B cell (primary cell): Measurements from ENCODE around the gene NFATC1. TPM values are rescaled to one million over a fixed set of nuclear protein-coding genes. Genes with fewer than 3 reads are reported as not detected.

Experiments used
- ATAC-seq: fragments of 200-7000 bp; cut with Tn5 transposase; one replicate; pipeline ENCODE4 v1.10.0; 2021; ENCODE audit warnings: low read depth, mild to moderate bottlenecking, moderate number of reproducible peaks, moderate library complexity
- CTCF ChIA-PET: fragments of 350-600 bp; sonication (Branson Sonifier 250); formaldehyde crosslinking; loops from one replicate; lab custom pipeline; 2021; ENCODE audit warnings: antibody characterized with exemption, inconsistent platforms; lab: Charles Lee
- POLR2A ChIA-PET: fragments of 350-600 bp; sonication (Branson Sonifier 250); formaldehyde crosslinking; loops from one replicate; lab custom pipeline; 2021; ENCODE audit warnings: antibody characterized with exemption; lab: Charles Lee
- DNase-seq: peaks from one replicate; pipeline ENCODE4 v3.0.0; 2013
- H2AFZ ChIP-seq: 2 replicates; pipeline ENCODE4 v1.6.1; 2012; ENCODE audit warnings: mild to moderate bottlenecking, low read depth, low read length; ENCODE audit not compliant: insufficient read depth, poor library complexity, severe bottlenecking
- H3K27ac ChIP-seq, 2 donors: 1 replicate in 1 of 2; 2 replicates in 1 of 2; pipeline ENCODE4 v1.5.1; 2012 to 2013; ENCODE audit warnings: low read length in 2 of 2, mild to moderate bottlenecking in 2 of 2, moderate library complexity in 1 of 2
- H3K27me3 ChIP-seq, 4 experiments: fragments of 200-600 bp in 1 of 4; sonication (generic) in 1 of 4; replicated peaks in 1 of 4; 1 replicate in 2 of 4; 2 replicates in 2 of 4; pipeline versions ENCODE4 v1.6.1 to v1.7.0; 2013 to 2016; ENCODE audit warnings: low read length in 3 of 4, mild to moderate bottlenecking in 2 of 4, mixed read lengths in 1 of 4, moderate library complexity in 1 of 4; ENCODE audit not compliant: insufficient read depth in 4 of 4, control insufficient read depth in 3 of 4; ENCODE audit errors: control extremely low read depth in 1 of 4
- H3K36me3 ChIP-seq, 2 experiments: replicated peaks in 1 of 2; 1 replicate in 1 of 2; 2 replicates in 1 of 2; pipeline versions ENCODE4 v1.6.1 to v1.7.1; 2013; ENCODE audit warnings: low read length in 1 of 2; ENCODE audit not compliant: insufficient read depth in 2 of 2, control insufficient read depth in 1 of 2; ENCODE audit errors: control extremely low read depth in 1 of 2, extremely low read depth in 1 of 2
- H3K4me1 ChIP-seq, 2 donors: fragments of 200-600 bp in 1 of 2; sonication (generic) in 1 of 2; 1 replicate in 1 of 2; 2 replicates in 1 of 2; pipeline versions ENCODE4 v1.5.1 to v1.6.1; 2013 to 2017; ENCODE audit warnings: low read length in 2 of 2; ENCODE audit not compliant: control insufficient read depth in 2 of 2, insufficient read depth in 2 of 2
- H3K4me2 ChIP-seq: replicated peaks from 2 replicates; pipeline ENCODE3; 2012; ENCODE audit warnings: mild to moderate bottlenecking, low read depth, low read length; ENCODE audit not compliant: poor library complexity, severe bottlenecking
- H3K4me3 ChIP-seq, 5 experiments: fragments of 200-600 bp in 1 of 5; sonication (generic) in 1 of 5; 1 replicate in 3 of 5; 2 replicates in 2 of 5; pipeline versions ENCODE4 v1.5.1 to v1.7.0; 2011 to 2016; ENCODE audit warnings: low read length in 4 of 5, mild to moderate bottlenecking in 4 of 5, low read depth in 2 of 5, control low read depth in 1 of 5, moderate library complexity in 1 of 5; ENCODE audit not compliant: insufficient read depth in 1 of 5; ENCODE audit errors: control extremely low read depth in 1 of 5, extremely low read depth in 1 of 5
- H3K79me2 ChIP-seq: fragments of 200-600 bp; sonication (generic); one replicate; pipeline ENCODE4 v1.6.0; 2016; ENCODE audit warnings: low read length; ENCODE audit not compliant: control insufficient read depth, insufficient read depth
- H3K9ac ChIP-seq: fragments of 200-600 bp; sonication (generic); 2 replicates; pipeline ENCODE4 v1.6.1; 2017; ENCODE audit warnings: mild to moderate bottlenecking, low read length, moderate library complexity
- H3K9me3 ChIP-seq, 3 donors: one replicate each; pipeline versions ENCODE4 v1.6.1 to v1.7.1; 2013; ENCODE audit warnings: low read length in 2 of 3; ENCODE audit not compliant: control insufficient read depth in 2 of 3, insufficient read depth in 1 of 3; ENCODE audit errors: control extremely low read depth in 1 of 3
- H4K20me1 ChIP-seq: 2 replicates; pipeline ENCODE4 v1.6.0; 2012; ENCODE audit warnings: mild to moderate bottlenecking, low read length; ENCODE audit not compliant: insufficient read depth, control insufficient read depth, poor library complexity, severe bottlenecking
- H3K27ac Mint-ChIP-seq: one replicate; pipeline ENCODE4 v1.8.0; 2021; ENCODE audit warnings: mixed read lengths
- H3K27me3 Mint-ChIP-seq: one replicate; pipeline ENCODE4 v1.8.0; 2021; ENCODE audit warnings: mixed read lengths
- H3K4me1 Mint-ChIP-seq: one replicate; pipeline ENCODE4 v1.8.0; 2021; ENCODE audit warnings: mixed read lengths
- H3K4me3 Mint-ChIP-seq: one replicate; pipeline ENCODE4 v1.8.0; 2021; ENCODE audit warnings: mixed read lengths
- H3K9me3 Mint-ChIP-seq: one replicate; pipeline ENCODE4 v1.8.0; 2022; ENCODE audit warnings: mixed read lengths; ENCODE audit not compliant: insufficient read depth
- EZH2 ChIP-seq: IDR thresholded peaks from 2 replicates; pipeline ENCODE4 v1.6.1; 2012; ENCODE audit warnings: borderline replicate concordance, low read depth, mild to moderate bottlenecking, moderate library complexity, low read length; ENCODE audit not compliant: insufficient read depth, poor library complexity, severe bottlenecking
- WGBS: methylation state at CpG from one replicate; pipeline ENCODE4 v1.1.5; 2013; ENCODE audit warnings: missing lambda C conversion rate; ENCODE audit not compliant: insufficient coverage; 5-methylcytosine and 5-hydroxymethylcytosine counted together
- intact Hi-C: fragments of 100-400 bp; cut with micrococcal nuclease; formaldehyde crosslinking; loops from one replicate; pipeline ENCODE4 v1.10.0; 2022
- polyA plus RNA-seq: library from polyadenylated mRNA; depleted of rRNA; stranded (reverse); fragments of >200 nt; gene quantifications from 2 replicates; pipeline ENCODE4 v1.2.3, GENCODE V29; 2012
- total RNA-seq, 2 donors: library from RNA; stranded (reverse); fragments of 120-200 nt in 1 of 2; gene quantifications; 1 replicate in 1 of 2; 2 replicates in 1 of 2; pipeline versions ENCODE4 v1.2.3 to v1.2.4, GENCODE V29; 2013 to 2022
- TF ChIP-seq, protein P1 (sequence below): fragments of 200-600 bp; IDR thresholded peaks from one replicate; pipeline ENCODE4 v1.8.0; 2022; ENCODE audit warnings: antibody characterized with exemption, mild to moderate bottlenecking

The NFATC1 gene
- total and polyA plus RNA-seq, 2 donors (not counting 1 experiment from before 2014, with no cell fraction given), result 32.2 to 108 TPM

DNA sequence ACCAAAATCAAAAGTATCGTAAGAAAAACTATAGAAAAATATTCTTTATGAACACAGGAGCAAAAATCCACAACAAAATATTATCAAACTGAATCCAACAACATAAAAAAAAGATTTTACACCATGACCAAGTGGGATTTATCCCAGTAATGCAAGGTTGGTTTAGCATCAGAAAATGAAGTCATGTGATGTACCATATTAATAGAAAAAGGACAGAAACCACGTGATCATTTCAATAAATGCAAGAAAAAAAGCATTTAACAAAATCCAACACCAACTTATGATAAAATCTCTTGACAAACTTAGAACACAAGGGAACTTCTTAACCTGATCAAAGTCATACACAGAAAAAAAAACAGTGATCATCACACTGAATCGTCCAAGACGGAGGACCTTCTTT is 105.3 kb downstream of the NFATC1 start:
- Histone ChIP-seq H3K4me3 (no peak overlapping the region), H3K79me2 (peaks cover 28% of the 10 kb centered on the region), H3K36me3 (peaks cover 0 to 7% of the 10 kb centered on the region in 2 experiments), H3K4me2 (no peak overlapping the region), H4K20me1 (no peaks in the 10 kb centered on the region), H3K4me1 (peaks cover 26 to 32% of the 10 kb centered on the region in 2 donors), H3K9ac (no peak overlapping the region), H3K27ac (no peak overlapping the region), H3K27me3 (no peaks in the 10 kb centered on the region), H3K9me3 (peaks cover 12 to 19% (median 18%) of the 10 kb centered on the region in 3 donors), H2AFZ (no peak overlapping the region)
- ATAC-seq, result no peak
- POLR2A ChIA-PET, result no interaction called here
- TF ChIP-seq, protein P1, sequence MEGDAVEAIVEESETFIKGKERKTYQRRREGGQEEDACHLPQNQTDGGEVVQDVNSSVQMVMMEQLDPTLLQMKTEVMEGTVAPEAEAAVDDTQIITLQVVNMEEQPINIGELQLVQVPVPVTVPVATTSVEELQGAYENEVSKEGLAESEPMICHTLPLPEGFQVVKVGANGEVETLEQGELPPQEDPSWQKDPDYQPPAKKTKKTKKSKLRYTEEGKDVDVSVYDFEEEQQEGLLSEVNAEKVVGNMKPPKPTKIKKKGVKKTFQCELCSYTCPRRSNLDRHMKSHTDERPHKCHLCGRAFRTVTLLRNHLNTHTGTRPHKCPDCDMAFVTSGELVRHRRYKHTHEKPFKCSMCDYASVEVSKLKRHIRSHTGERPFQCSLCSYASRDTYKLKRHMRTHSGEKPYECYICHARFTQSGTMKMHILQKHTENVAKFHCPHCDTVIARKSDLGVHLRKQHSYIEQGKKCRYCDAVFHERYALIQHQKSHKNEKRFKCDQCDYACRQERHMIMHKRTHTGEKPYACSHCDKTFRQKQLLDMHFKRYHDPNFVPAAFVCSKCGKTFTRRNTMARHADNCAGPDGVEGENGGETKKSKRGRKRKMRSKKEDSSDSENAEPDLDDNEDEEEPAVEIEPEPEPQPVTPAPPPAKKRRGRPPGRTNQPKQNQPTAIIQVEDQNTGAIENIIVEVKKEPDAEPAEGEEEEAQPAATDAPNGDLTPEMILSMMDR, result no peak
- TF ChIP-seq EZH2, result no peak
- peaks cover 8% of the 10 kb centered on the region for H3K9me3 Mint-ChIP-seq
- H3K4me1 Mint-ChIP-seq, result peaks cover 38% of the 10 kb centered on the region
- WGBS, result 100% methylated on average over 1 of the region's 4 CpGs
- no peak for DNase-seq
- H3K27me3 Mint-ChIP-seq, result no peaks in the 10 kb centered on the region
- H3K27ac Mint-ChIP-seq, result no peak overlapping the region
- CTCF ChIA-PET, result no interaction called here
- intact Hi-C loops, result no loop called here
- H3K4me3 Mint-ChIP-seq, result no peak overlapping the region

DNA sequence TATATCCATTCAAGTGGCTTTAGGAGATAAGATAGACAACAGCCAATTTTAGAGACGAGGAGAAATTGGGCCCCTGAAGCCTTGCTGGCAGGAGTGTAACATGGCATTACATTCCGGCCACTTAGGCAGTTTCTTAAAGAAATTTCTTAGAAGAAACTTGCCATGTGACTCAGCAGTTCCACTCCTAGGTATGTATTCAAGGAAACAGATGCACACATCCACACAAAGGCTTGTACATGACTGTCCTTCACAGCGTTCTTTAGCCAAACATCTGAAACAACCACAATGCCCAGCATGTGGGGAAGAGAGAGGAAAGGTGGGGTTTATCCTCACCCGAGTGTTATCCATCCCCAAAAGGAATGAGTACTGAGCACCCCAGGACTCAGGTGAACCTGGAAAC is 107.1 kb downstream of the NFATC1 start:
- no peak for DNase-seq
- peaks cover 6% of the 10 kb centered on the region for H3K9me3 Mint-ChIP-seq
- no peak for TF ChIP-seq EZH2
- TF ChIP-seq, protein P1, result no peak
- no peak overlapping the region for H3K9ac ChIP-seq
- no peak overlapping the region for H3K27ac ChIP-seq
- H3K4me3 ChIP-seq, result no peak overlapping the region
- CTCF ChIA-PET, result no interaction called here
- H3K9me3 ChIP-seq, result peaks cover 4 to 18% (median 12%) of the 10 kb centered on the region in 3 donors
- no peaks in the 10 kb centered on the region for H3K27me3 Mint-ChIP-seq
- no peak for ATAC-seq
- no peaks in the 10 kb centered on the region for H3K27me3 ChIP-seq
- peaks cover 38% of the 10 kb centered on the region for H3K4me1 Mint-ChIP-seq
- peaks cover 20% of the 10 kb centered on the region for H3K79me2 ChIP-seq
- no peak overlapping the region for H3K4me2 ChIP-seq
- H3K27ac Mint-ChIP-seq, result no peak overlapping the region
- H2AFZ ChIP-seq, result no peak overlapping the region
- no peaks in the 10 kb centered on the region for H4K20me1 ChIP-seq
- intact Hi-C loops, result no loop called here
- H3K4me1 ChIP-seq, result peaks cover 26 to 32% of the 10 kb centered on the region in 2 donors
- POLR2A ChIA-PET, result no interaction called here
- 58% methylated on average over 2 of the region's 4 CpGs for WGBS
- H3K4me3 Mint-ChIP-seq, result no peak overlapping the region
- peaks cover 0 to 5% of the 10 kb centered on the region in 2 experiments for H3K36me3 ChIP-seq
